ENCODE results near the gene NOC3L. TPM values are rescaled to one million over a fixed set of nuclear protein-coding genes. Genes with fewer than 3 reads are reported as not detected.

The NOC3L gene
- total RNA-seq, 1 experiment from 2014 or later, result 39.9 TPM

DNA sequence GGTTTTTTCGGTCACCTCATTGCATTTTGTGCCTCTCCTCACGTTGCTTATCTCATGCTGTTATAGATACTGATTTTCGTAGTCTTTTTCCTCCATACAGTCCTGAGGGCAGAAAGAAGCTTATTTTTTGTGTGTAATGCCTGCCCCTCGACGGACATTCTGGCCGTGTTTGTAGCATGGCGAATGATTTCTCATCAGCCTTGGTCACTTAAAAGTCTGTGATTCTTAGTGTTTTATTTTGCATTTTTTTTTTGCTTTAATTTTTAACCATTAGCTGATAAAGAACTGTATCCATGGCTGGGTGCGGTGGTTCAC is 469 bp upstream of the NOC3L start:
- Histone ChIP-seq H3K36me3 (ENCODE audit: control insufficient read depth, insufficient read depth, low read length) (no peaks in the 10 kb centered on the region; the same call in 1 of the 2 replicates), H3K27me3 (replicated peaks; ENCODE audit: control insufficient read depth, insufficient read depth, low read length) (no peaks in the 10 kb centered on the region), H3K4me1 (peaks cover 14% of the 10 kb centered on the region), H3K4me3 (ENCODE audit: low read depth, low read length) (peak overlapping the region; percentile 67), H3K9me3 (no peaks in the 10 kb centered on the region)
- CTCF ChIA-PET, result interaction anchor here (0.5 to 3.1 kb wide), 2 partner anchors 41 to 81 kb away, joined by 7 to 27 read pairs; no protein-coding TSS in a partner anchor
- POLR2A ChIA-PET, result interaction anchor here (0.6 to 2.9 kb wide), 3 partner anchors 36 to 40 kb away, joined by 3 to 12 read pairs (median 6); partner anchors contain the start of gene TBC1D12
- TF ChIP-seq CTCF (IDR thresholded peaks at IDR 0.05; ENCODE audit: insufficient read depth in 1 of 2, low read depth in 1 of 2, low read length in 1 of 2, severe bottlenecking in 1 of 2, unreplicated experiment in 1 of 2), result no peak
- TSS peak; percentile 99 for BruUV-seq (replicated peaks)
- Mint-ChIP-seq H3K27me3 (ENCODE audit: insufficient read depth, unreplicated experiment) (no peaks in the 10 kb centered on the region), H3K9me3 (ENCODE audit: unreplicated experiment) (no peaks in the 10 kb centered on the region), H3K27ac (ENCODE audit: unreplicated experiment) (peak overlapping the region; percentile 84), H3K4me3 (ENCODE audit: unreplicated experiment) (peak overlapping the region; percentile 89), H3K4me1 (ENCODE audit: low read depth, unreplicated experiment) (peaks cover 15% of the 10 kb centered on the region), H3K36me3 (ENCODE audit: insufficient read depth, unreplicated experiment) (peaks cover 27% of the 10 kb centered on the region)
- intact Hi-C loops (cut with micrococcal nuclease; ENCODE audit: unreplicated experiment), result loop anchor here (2.0 kb wide), 1 partner anchor 138 kb away; no protein-coding TSS in a partner anchor
- no peak for DNase-seq

DNA sequence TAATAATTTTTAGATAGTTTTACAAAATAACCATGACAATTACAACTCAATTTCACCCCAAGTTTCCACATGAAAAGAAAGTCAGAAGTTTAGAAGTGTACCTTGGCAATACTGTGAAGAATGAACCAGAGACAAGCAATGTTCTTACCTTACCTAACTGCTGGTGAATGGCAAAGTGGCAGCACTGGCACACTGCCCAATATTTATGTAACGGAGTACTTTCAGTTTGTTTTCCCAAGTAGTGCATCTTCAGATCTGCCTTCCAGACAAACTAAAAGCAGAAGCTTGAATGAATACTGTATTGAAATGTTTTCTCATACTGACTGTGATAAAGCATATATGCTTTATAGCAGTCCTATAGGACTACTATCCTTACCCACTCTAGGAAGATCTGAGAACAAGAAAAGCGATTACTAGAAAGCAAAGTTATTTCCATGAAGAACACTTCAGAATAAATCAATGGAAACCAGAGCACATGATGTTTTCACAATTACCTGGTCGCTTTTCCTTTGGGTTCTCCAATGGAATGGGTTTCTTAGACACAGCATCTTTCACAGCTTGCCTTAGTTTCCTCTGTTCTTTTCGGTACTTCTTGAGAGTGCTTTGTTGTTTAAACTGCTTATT is 1.5 kb downstream of the NOC3L start:
- BruUV-seq (replicated peaks), result no TSS peak
- DNase-seq, result no peak
- POLR2A ChIA-PET, result interaction anchor here (0.6 to 2.9 kb wide), 2 partner anchors 21 to 41 kb away, joined by 5 to 12 read pairs; partner anchors contain the start of gene TBC1D12
- no peaks in the 10 kb centered on the region for H3K9me3 Mint-ChIP-seq (ENCODE audit: unreplicated experiment)
- no peak for TF ChIP-seq CTCF (IDR thresholded peaks at IDR 0.05; ENCODE audit: insufficient read depth in 1 of 2, low read depth in 1 of 2, low read length in 1 of 2, severe bottlenecking in 1 of 2, unreplicated experiment in 1 of 2)
- Histone ChIP-seq H3K4me1 (peaks cover 17% of the 10 kb centered on the region), H3K36me3 (ENCODE audit: control insufficient read depth, insufficient read depth, low read length) (no peaks in the 10 kb centered on the region; the same call in 1 of the 2 replicates), H3K27me3 (replicated peaks; ENCODE audit: control insufficient read depth, insufficient read depth, low read length) (no peaks in the 10 kb centered on the region), H3K9me3 (no peaks in the 10 kb centered on the region), H3K4me3 (ENCODE audit: low read depth, low read length) (peak overlapping the region; percentile 67)
- no peaks in the 10 kb centered on the region for H3K27me3 Mint-ChIP-seq (ENCODE audit: insufficient read depth, unreplicated experiment)
- H3K36me3 Mint-ChIP-seq (ENCODE audit: insufficient read depth, unreplicated experiment), result peaks cover 40% of the 10 kb centered on the region
- CTCF ChIA-PET, result interaction anchor here (3.1 kb wide), 1 partner anchor 83 kb away, joined by 27 read pairs; no protein-coding TSS in a partner anchor
- intact Hi-C loops (cut with micrococcal nuclease; ENCODE audit: unreplicated experiment), result no loop called here
- H3K4me1 Mint-ChIP-seq (ENCODE audit: low read depth, unreplicated experiment), result peaks cover 17% of the 10 kb centered on the region
- H3K4me3 Mint-ChIP-seq (ENCODE audit: unreplicated experiment), result peak overlapping the region; percentile 89
- H3K27ac Mint-ChIP-seq (ENCODE audit: unreplicated experiment), result no peak overlapping the region

GRCh38 chr10:94358480-94358879 is 4.3 kb downstream of the NOC3L start:
- no peaks in the 10 kb centered on the region for H3K9me3 Mint-ChIP-seq (ENCODE audit: unreplicated experiment)
- peak overlapping the region; percentile 10 for H3K4me3 Mint-ChIP-seq (ENCODE audit: unreplicated experiment)
- POLR2A ChIA-PET, result interaction anchor here (1.0 kb wide), 1 partner anchor 44 kb away, joined by 5 read pairs; the partner anchor contains the start of gene TBC1D12
- no TSS peak for BruUV-seq (replicated peaks)
- Histone ChIP-seq H3K9me3 (no peaks in the 10 kb centered on the region), H3K27me3 (replicated peaks; ENCODE audit: control insufficient read depth, insufficient read depth, low read length) (no peaks in the 10 kb centered on the region), H3K4me1 (peaks cover 17% of the 10 kb centered on the region), H3K4me3 (ENCODE audit: low read depth, low read length) (no peak overlapping the region), H3K36me3 (ENCODE audit: control insufficient read depth, insufficient read depth, low read length) (peaks cover 1% of the 10 kb centered on the region; the same call in 1 of the 2 replicates)
- H3K27me3 Mint-ChIP-seq (ENCODE audit: insufficient read depth, unreplicated experiment), result no peaks in the 10 kb centered on the region
- peak overlapping the region; percentile 7 for H3K27ac Mint-ChIP-seq (ENCODE audit: unreplicated experiment)
- peaks cover 10% of the 10 kb centered on the region for H3K4me1 Mint-ChIP-seq (ENCODE audit: low read depth, unreplicated experiment)
- peak in 1 of 2 experiments; percentile 10 for DNase-seq
- CTCF ChIA-PET, result interaction anchor here (1.0 kb wide), 1 partner anchor 86 kb away, joined by 11 read pairs; no protein-coding TSS in a partner anchor
- no peak for TF ChIP-seq CTCF (IDR thresholded peaks at IDR 0.05; ENCODE audit: insufficient read depth in 1 of 2, low read depth in 1 of 2, low read length in 1 of 2, severe bottlenecking in 1 of 2, unreplicated experiment in 1 of 2)
- intact Hi-C loops (cut with micrococcal nuclease; ENCODE audit: unreplicated experiment), result no loop called here
- H3K36me3 Mint-ChIP-seq (ENCODE audit: insufficient read depth, unreplicated experiment), result peaks cover 41% of the 10 kb centered on the region
